Right renal cortex interstitium (tissue), 3 donors: ENCODE results near the gene MAPT. TPM values are rescaled to one million over a fixed set of nuclear protein-coding genes. Genes with fewer than 3 reads are reported as not detected.
A peak's percentile ranks its signal among the peaks of the same experiment; 100 is the strongest.
"Not testable (repeated sequence)": the region's sequence is repeated elsewhere in the genome, so short reads cannot be mapped to it uniquely, and the experiment has no call there.

Experiments
- DNase-seq, 3 donors: peaks; one replicate each; pipeline ENCODE4 v3.0.0-alpha.2; 2013; ENCODE audit warnings: low read depth in 3 of 3, low spot score in 2 of 3
- polyA plus RNA-seq, 3 donors: library from polyadenylated mRNA; unstranded; fragments of 120-200 nt; gene quantifications; one replicate each; pipeline ENCODE4 v1.2.1, GENCODE V29; 2013; ENCODE audit not compliant: insufficient read length in 3 of 3

The MAPT gene
- polyA plus RNA-seq, 3 donors = 7.7 to 11.3 (median 9.5) TPM

DNA sequence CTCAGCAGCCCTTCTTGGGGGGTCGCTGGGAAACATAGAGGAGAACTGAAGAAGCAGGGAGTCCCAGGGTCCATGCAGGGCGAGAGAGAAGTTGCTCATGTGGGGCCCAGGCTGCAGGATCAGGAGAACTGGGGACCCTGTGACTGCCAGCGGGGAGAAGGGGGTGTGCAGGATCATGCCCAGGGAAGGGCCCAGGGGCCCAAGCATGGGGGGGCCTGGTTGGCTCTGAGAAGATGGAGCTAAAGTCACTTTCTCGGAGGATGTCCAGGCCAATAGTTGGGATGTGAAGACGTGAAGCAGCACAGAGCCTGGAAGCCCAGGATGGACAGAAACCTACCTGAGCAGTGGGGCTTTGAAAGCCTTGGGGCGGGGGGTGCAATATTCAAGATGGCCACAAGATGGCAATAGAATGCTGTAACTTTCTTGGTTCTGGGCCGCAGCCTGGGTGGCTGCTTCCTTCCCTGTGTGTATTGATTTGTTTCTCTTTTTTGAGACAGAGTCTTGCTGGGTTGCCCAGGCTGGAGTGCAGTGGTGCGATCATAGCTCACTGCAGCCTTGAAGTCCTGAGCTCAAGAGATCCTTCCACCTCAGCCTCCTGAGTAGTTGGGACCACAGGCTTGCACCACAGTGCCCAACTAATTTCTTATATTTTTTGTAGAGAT, 108.1 kb downstream of the MAPT start:
- peak; percentile 27 to 54 (median 40) for DNase-seq

DNA sequence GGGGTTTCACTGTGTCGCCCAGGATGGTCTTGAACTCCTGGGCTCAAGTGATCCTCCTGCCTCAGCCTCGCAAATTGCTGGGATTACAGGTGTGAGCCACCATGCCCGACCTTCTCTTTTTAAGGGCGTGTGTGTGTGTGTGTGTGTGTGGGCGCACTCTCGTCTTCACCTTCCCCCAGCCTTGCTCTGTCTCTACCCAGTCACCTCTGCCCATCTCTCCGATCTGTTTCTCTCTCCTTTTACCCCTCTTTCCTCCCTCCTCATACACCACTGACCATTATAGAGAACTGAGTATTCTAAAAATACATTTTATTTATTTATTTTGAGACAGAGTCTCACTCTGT, 108.6 kb downstream of the MAPT start:
- DNase-seq = no peak

DNA sequence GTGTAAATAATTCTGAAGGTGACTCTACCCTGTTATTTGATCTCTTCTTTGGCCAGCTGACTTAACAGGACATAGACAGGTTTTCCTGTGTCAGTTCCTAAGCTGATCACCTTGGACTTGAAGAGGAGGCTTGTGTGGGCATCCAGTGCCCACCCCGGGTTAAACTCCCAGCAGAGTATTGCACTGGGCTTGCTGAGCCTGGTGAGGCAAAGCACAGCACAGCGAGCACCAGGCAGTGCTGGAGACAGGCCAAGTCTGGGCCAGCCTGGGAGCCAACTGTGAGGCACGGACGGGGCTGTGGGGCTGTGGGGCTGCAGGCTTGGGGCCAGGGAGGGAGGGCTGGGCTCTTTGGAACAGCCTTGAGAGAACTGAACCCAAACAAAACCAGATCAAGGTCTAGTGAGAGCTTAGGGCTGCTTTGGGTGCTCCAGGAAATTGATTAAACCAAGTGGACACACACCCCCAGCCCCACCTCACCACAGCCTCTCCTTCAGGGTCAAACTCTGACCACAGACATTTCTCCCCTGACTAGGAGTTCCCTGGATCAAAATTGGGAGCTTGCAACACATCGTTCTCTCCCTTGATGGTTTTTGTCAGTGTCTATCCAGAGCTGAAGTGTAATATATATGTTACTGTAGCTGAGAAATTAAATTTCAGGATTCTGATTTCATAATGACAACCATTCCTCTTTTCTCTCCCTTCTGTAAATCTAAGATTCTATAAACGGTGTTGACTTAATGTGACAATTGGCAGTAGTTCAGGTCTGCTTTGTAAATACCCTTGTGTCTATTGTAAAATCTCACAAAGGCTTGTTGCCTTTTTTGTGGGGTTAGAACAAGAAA, 109.8 kb downstream of the MAPT start:
- no peak for DNase-seq

DNA sequence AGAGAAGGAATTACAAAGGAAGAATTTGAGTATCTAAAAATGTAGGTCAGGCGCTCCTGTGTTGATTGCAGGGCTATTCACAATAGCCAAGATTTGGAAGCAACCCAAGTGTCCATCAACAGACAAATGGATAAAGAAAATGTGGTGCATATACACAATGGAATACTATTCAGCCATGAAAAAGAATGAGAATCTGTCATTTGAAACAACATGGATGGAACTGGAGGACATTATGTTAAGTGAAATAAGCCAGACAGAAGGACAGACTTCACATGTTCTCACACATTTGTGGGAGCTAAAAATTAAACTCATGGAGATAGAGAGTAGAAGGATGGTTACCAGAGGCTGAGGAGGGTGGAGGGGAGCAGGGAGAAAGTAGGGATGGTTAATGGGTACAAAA, 111.7 kb downstream of the MAPT start:
- DNase-seq = not testable (repeated sequence)

DNA sequence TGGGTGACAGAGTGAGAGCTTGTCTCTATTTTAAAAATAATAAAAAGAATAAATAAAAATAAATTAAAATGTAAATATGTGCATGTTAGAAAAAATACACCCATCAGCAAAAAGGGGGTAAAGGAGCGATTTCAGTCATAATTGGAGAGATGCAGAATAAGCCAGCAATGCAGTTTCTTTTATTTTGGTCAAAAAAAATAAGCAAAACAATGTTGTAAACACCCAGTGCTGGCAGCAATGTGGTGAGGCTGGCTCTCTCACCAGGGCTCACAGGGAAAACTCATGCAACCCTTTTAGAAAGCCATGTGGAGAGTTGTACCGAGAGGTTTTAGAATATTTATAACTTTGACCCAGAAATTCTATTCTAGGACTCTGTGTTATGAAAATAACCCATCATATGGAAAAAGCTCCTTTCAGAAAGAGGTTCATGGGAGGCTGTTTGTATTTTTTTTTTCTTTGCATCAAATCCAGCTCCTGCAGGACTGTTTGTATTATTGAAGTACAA, 113.2 kb downstream of the MAPT start:
- no peak for DNase-seq

DNA sequence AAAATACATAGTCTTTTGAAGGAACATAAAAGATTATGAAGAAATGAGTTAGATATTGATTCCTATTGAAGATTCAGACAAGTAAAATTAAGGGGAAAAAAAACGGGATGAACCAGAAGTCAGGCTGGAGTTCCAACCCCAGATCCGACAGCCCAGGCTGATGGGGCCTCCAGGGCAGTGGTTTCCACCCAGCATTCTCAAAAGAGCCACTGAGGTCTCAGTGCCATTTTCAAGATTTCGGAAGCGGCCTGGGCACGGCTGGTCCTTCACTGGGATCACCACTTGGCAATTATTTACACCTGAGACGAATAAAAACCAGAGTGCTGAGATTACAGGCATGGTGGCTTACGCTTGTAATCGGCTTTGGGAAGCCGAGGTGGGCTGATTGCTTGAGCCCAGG, 114.2 kb downstream of the MAPT start:
- no peak for DNase-seq

DNA sequence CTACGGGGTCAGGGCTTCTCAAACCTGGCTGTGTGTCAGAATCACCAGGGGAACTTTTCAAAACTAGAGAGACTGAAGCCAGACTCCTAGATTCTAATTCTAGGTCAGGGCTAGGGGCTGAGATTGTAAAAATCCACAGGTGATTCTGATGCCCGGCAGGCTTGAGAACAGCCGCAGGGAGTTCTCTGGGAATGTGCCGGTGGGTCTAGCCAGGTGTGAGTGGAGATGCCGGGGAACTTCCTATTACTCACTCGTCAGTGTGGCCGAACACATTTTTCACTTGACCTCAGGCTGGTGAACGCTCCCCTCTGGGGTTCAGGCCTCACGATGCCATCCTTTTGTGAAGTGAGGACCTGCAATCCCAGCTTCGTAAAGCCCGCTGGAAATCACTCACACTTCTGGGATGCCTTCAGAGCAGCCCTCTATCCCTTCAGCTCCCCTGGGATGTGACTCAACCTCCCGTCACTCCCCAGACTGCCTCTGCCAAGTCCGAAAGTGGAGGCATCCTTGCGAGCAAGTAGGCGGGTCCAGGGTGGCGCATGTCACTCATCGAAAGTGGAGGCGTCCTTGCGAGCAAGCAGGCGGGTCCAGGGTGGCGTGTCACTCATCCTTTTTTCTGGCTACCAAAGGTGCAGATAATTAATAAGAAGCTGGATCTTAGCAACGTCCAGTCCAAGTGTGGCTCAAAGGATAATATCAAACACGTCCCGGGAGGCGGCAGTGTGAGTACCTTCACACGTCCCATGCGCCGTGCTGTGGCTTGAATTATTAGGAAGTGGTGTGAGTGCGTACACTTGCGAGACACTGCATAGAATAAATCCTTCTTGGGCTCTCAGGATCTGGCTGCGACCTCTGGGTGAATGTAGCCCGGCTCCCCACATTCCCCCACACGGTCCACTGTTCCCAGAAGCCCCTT, 115.6 kb downstream of the MAPT start:
- no peak for DNase-seq

DNA sequence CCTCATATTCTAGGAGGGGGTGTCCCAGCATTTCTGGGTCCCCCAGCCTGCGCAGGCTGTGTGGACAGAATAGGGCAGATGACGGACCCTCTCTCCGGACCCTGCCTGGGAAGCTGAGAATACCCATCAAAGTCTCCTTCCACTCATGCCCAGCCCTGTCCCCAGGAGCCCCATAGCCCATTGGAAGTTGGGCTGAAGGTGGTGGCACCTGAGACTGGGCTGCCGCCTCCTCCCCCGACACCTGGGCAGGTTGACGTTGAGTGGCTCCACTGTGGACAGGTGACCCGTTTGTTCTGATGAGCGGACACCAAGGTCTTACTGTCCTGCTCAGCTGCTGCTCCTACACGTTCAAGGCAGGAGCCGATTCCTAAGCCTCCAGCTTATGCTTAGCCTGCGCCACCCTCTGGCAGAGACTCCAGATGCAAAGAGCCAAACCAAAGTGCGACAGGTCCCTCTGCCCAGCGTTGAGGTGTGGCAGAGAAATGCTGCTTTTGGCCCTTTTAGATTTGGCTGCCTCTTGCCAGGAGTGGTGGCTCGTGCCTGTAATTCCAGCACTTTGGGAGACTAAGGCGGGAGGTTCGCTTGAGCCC, 116.3 kb downstream of the MAPT start:
- DNase-seq = no peak

DNA sequence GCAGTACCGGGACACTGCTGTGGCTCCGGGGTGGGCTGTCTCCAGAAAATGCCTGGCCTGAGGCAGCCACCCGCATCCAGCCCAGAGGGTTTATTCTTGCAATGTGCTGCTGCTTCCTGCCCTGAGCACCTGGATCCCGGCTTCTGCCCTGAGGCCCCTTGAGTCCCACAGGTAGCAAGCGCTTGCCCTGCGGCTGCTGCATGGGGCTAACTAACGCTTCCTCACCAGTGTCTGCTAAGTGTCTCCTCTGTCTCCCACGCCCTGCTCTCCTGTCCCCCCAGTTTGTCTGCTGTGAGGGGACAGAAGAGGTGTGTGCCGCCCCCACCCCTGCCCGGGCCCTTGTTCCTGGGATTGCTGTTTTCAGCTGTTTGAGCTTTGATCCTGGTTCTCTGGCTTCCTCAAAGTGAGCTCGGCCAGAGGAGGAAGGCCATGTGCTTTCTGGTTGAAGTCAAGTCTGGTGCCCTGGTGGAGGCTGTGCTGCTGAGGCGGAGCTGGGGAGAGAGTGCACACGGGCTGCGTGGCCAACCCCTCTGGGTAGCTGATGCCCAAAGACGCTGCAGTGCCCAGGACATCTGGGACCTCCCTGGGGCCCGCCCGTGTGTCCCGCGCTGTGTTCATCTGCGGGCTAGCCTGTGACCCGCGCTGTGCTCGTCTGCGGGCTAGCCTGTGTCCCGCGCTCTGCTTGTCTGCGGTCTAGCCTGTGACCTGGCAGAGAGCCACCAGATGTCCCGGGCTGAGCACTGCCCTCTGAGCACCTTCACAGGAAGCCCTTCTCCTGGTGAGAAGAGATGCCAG, 117.6 kb downstream of the MAPT start:
- DNase-seq = no peak

DNA sequence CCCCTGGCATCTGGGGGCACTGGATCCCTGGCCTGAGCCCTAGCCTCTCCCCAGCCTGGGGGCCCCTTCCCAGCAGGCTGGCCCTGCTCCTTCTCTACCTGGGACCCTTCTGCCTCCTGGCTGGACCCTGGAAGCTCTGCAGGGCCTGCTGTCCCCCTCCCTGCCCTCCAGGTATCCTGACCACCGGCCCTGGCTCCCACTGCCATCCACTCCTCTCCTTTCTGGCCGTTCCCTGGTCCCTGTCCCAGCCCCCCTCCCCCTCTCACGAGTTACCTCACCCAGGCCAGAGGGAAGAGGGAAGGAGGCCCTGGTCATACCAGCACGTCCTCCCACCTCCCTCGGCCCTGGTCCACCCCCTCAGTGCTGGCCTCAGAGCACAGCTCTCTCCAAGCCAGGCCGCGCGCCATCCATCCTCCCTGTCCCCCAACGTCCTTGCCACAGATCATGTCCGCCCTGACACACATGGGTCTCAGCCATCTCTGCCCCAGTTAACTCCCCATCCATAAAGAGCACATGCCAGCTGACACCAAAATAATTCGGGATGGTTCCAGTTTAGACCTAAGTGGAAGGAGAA, 118.2 kb downstream of the MAPT start:
- DNase-seq = no peak

DNA sequence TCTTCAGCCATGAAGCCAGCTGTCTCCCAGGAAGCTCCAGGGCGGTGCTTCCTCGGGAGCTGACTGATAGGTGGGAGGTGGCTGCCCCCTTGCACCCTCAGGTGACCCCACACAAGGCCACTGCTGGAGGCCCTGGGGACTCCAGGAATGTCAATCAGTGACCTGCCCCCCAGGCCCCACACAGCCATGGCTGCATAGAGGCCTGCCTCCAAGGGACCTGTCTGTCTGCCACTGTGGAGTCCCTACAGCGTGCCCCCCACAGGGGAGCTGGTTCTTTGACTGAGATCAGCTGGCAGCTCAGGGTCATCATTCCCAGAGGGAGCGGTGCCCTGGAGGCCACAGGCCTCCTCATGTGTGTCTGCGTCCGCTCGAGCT, 118.8 kb downstream of the MAPT start:
- no peak for DNase-seq

DNA sequence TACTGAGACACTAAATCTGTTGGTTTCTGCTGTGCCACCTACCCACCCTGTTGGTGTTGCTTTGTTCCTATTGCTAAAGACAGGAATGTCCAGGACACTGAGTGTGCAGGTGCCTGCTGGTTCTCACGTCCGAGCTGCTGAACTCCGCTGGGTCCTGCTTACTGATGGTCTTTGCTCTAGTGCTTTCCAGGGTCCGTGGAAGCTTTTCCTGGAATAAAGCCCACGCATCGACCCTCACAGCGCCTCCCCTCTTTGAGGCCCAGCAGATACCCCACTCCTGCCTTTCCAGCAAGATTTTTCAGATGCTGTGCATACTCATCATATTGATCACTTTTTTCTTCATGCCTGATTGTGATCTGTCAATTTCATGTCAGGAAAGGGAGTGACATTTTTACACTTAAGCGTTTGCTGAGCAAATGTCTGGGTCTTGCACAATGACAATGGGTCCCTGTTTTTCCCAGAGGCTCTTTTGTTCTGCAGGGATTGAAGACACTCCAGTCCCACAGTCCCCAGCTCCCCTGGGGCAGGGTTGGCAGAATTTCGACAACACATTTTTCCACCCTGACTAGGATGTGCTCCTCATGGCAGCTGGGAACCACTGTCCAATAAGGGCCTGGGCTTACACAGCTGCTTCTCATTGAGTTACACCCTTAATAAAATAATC, 119.3 kb downstream of the MAPT start:
- DNase-seq = no peak

DNA sequence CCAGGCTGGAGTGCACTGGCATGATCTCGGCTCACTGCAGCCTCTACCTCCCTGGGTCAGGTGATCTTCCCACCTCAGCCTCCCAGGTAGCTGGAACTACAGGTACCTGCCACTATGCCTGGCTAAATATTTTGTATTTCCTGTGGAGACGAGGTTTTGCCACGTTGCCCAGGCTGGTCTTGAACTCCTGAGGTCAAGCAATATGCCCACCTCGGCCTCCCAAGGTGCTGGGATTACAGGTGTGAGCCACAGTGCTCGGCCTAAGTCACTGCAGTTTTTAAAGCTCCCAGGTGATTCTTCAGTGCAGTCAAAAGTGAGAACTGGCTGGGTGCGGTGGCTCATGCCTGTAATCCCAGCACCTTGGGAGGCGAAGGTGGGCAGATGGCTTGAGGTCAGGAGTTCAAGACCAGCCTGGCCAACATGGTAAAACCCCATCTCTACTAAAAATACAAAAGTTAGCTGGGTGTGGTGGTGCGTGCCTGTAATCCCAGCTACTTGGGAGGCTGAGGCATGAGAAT, 125.1 kb downstream of the MAPT start:
- DNase-seq = not testable (repeated sequence)

DNA sequence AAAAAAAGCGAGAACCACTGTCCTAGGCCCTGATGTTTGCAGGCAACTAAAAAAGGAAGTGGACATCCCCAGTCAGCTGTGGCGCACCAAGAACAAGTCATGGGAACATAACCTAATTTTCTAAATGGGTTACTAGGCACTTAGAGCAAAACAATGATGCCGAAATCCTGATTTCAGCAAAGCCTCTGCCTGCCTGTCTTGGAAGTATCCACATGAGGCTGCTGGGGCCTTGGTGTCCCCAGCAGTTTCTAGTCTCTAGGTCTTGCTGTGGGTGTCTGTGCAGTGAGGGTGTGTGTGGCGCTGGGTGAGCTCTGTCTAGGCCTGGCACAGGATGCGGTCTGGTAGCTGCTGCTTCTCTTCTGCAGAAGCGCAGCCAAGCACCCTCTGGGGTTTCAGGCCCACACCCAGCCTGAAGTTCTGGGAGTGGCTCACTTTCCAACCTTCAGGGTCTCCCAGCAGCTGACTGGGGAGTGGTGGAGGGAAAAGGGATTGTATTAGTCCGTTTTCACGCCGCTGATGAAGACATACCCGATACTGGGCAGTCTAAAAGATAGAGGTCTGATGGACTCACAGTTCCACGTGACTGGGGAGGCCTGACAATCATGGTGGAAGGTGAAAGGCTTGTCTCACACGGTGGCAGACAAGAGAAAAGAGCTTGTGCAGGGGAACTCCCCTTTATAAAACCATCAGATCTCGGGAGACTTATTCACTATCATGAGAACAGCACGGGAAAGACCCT, 125.8 kb downstream of the MAPT start:
- DNase-seq = no peak

DNA sequence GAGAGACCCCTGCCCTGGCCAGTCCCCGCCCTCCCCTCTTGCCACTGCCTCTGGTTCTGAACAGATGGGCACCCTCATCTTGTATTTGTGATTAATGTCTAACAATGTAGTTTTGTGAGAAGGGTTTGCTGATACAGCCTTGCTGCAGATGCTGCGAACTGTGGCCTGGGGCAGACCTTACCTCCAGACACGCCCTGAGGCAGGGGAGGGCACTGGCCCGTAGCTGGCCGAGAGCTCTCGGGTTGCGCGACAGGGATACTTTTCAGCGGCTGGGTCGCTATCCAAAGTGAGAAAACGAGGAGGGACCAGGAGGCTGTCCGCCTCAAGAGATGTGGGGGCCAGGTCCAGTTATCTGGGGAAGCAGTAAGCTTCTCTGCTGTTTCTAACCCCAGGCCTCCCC, 126.6 kb downstream of the MAPT start:
- DNase-seq = no peak

DNA sequence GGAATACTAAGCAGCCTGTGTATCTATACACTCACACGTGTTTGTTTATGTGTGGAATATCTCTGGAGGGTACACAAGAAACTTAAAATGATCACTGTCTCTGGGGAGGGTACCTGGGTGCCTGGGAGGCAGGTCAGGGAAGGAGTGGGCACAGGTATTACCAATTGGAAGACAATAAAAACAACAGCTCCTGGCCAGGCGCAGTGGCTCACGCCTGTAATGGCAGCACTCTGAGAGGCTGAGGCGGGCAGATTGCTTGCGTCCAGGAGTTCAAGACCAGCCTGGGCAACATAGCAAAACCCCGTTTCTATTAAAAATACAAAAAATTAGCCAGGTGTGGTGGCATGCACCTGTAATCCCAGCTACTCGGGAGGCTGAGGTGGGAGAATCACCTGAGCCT, 129.0 kb downstream of the MAPT start:
- DNase-seq = not testable (repeated sequence)

DNA sequence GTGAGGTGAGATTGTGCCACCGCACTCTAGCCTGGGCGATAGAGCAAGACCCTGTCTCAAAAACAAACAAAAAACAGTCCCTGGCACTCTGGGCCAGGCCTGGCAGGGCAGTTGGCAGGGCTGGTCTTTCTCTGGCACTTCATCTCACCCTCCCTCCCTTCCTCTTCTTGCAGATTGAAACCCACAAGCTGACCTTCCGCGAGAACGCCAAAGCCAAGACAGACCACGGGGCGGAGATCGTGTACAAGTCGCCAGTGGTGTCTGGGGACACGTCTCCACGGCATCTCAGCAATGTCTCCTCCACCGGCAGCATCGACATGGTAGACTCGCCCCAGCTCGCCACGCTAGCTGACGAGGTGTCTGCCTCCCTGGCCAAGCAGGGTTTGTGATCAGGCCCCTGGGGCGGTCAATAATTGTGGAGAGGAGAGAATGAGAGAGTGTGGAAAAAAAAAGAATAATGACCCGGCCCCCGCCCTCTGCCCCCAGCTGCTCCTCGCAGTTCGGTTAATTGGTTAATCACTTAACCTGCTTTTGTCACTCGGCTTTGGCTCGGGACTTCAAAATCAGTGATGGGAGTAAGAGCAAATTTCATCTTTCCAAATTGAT, 129.5 kb downstream of the MAPT start:
- no peak for DNase-seq

DNA sequence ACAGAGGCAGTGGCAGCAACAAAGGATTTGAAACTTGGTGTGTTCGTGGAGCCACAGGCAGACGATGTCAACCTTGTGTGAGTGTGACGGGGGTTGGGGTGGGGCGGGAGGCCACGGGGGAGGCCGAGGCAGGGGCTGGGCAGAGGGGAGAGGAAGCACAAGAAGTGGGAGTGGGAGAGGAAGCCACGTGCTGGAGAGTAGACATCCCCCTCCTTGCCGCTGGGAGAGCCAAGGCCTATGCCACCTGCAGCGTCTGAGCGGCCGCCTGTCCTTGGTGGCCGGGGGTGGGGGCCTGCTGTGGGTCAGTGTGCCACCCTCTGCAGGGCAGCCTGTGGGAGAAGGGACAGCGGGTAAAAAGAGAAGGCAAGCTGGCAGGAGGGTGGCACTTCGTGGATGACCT, 130.2 kb downstream of the MAPT start:
- DNase-seq = no peak
